Measurements from ENCODE around the gene MUC21.

GRCh38 chr6:30935018-30935417 is 48.5 kb upstream of the MUC21 start:
- TF ChIP-seq CTCF (IDR thresholded peaks at IDR 0.05; ENCODE audit: low read length) = no peak
- no peak for TF ChIP-seq EZH2phosphoT487 (IDR thresholded peaks at IDR 0.05; ENCODE audit: low read length)
- no peak for TF ChIP-seq EZH2 (optimal IDR thresholded peaks at IDR 0.05; ENCODE audit: low read depth, low read length)

Data from MM.1S (cell line).